ENCODE data around the gene TDRD10. TPM values are rescaled to one million over a fixed set of nuclear protein-coding genes. Genes with fewer than 3 reads are reported as not detected.

TDRD10 gene
- total RNA-seq, 1 donor = not detected

- DNase-seq (ENCODE audit: low read depth) = no peak
- no peak for TF ChIP-seq CTCF (IDR thresholded peaks at IDR 0.05; ENCODE audit: insufficient read depth, low read length)
- no peak overlapping the region for H3K4me3 ChIP-seq (ENCODE audit: low read depth, low read length)
Observed at GRCh38 chr1:154496383-154496782, 5.6 kb upstream of the TDRD10 start.

GRCh38 chr1:154497026-154497806 is 4.8 kb upstream of the TDRD10 start:
- no peak for TF ChIP-seq CTCF (IDR thresholded peaks at IDR 0.05; ENCODE audit: insufficient read depth, low read length)
- H3K4me3 ChIP-seq (ENCODE audit: low read depth, low read length) = no peak overlapping the region
- DNase-seq (ENCODE audit: low read depth) = no peak

GRCh38 chr1:154499446-154499845 is 2.6 kb upstream of the TDRD10 start:
- DNase-seq (ENCODE audit: low read depth) = no peak
- H3K4me3 ChIP-seq (ENCODE audit: low read depth, low read length) = no peak overlapping the region
- TF ChIP-seq CTCF (IDR thresholded peaks at IDR 0.05; ENCODE audit: insufficient read depth, low read length) = no peak

- TF ChIP-seq CTCF (IDR thresholded peaks at IDR 0.05; ENCODE audit: insufficient read depth, low read length) = no peak
- no peak for DNase-seq (ENCODE audit: low read depth)
- no peak overlapping the region for H3K4me3 ChIP-seq (ENCODE audit: low read depth, low read length)
Observed at GRCh38 chr1:154500533-154500932, 1.5 kb upstream of the TDRD10 start.

GRCh38 chr1:154501423-154502065 is 475 bp upstream of the TDRD10 start:
- H3K4me3 ChIP-seq (ENCODE audit: low read depth, low read length) = no peak overlapping the region
- DNase-seq (ENCODE audit: low read depth) = no peak
- TF ChIP-seq CTCF (IDR thresholded peaks at IDR 0.05; ENCODE audit: insufficient read depth, low read length) = no peak

- no peak for DNase-seq (ENCODE audit: low read depth)
- no peak for TF ChIP-seq CTCF (IDR thresholded peaks at IDR 0.05; ENCODE audit: insufficient read depth, low read length)
- H3K4me3 ChIP-seq (ENCODE audit: low read depth, low read length) = no peak overlapping the region
Observed at GRCh38 chr1:154502744-154503115, 711 bp downstream of the TDRD10 start.
